Esophagus mucosa (tissue), 1 donor: ENCODE results near the gene CCDC149. TPM values are rescaled to one million over a fixed set of nuclear protein-coding genes. Genes with fewer than 3 reads are reported as not detected.

Experiments used
- ATAC-seq: fragments of 200-7000 bp; cut with Tn5 transposase; one replicate; pipeline ENCODE4 v1.9.1; 2020
- total RNA-seq: library from RNA; stranded (reverse); gene quantifications from one replicate; pipeline ENCODE4 v1.2.4, GENCODE V29; 2023
- donor health status: DM: yes; HTN: yes; CAD: no.

The CCDC149 gene
- total RNA-seq, 1 donor from 2014 or later, result 2.7 TPM

DNA sequence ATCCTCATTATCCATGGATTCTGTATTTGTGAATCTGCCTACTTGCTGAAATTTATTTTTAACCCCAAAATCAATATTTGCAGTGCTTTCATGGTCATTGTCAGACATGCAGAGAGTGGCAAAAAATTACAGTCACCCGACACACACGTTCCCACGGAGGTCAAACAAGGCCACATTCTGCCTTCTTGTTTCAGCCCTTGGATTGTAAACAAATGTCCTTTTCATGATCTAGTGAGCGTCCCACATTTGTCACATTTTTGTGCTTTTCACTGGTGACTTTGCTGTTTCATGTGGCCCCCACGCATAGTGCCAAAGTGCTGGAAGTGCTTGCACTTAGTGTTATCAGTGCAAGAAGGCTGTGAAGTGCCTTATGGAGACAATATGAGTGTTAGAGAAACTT, 72.5 kb downstream of the CCDC149 start:
- no peak for ATAC-seq

DNA sequence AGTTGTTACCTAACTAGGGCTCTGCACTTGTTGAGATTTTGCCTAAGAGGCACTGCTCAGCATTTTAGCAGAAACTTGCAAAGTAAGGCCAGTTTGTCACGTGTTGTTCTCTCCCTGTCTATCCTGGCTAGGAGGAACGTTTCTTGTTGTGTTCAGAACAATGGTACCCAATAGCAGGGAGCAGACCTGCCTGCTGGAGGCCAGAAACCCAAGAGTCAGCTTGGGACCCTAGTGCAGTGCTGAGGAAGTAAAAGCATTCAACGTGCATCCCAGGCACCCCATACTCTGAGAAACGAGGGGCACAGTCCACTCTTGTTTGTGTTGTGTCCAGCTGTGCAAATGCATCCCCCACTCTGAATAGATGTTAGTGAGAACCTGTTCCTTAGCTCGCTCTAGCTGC, 75.1 kb downstream of the CCDC149 start:
- no peak for ATAC-seq

DNA sequence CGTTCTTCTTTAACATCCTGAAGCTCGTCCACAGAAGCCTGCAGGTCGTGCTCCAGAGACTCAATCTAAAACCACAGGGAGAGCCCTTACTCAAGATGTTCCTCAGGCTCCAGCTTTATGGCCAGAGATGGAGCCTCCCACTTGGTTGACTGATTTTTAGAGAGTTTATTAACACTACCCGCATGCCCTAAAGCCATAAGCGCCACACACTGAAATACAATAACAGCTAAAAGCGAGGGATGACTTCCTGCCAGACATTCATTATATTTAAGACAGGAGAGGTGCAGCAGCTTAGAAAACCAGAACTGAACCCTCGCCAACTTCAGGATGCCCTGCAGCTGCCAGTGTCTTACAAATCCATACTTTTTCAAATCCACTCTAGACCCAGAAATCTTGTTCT, 75.5 kb downstream of the CCDC149 start:
- peak; percentile 18 for ATAC-seq

DNA sequence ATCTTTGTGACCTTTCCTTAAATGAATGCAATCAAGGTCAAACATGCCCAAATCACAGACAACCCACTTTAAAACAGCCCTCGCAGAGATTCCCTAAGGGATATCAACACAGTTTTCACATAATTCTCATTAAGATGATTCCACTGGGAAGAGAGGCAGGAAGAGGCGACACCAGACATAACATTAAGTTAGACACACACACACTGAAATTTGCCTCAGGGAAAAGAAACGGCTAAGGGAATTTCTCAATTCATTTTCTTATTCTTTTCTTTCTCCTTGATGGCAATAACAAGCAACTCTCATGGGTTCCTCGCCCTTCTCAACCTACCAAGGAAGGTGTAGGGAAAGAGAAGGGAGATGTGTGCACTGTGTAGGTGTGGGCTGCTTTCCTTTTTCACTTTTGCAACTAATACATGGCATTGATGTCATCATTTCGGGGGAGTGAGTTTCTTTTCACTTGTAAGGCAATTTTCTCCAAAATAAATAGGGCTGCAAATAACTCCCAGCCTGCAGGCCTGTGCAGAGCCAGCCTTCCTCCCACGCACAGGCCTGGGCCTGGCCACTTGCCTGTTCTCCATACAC, 76.1 kb downstream of the CCDC149 start:
- no peak for ATAC-seq

DNA sequence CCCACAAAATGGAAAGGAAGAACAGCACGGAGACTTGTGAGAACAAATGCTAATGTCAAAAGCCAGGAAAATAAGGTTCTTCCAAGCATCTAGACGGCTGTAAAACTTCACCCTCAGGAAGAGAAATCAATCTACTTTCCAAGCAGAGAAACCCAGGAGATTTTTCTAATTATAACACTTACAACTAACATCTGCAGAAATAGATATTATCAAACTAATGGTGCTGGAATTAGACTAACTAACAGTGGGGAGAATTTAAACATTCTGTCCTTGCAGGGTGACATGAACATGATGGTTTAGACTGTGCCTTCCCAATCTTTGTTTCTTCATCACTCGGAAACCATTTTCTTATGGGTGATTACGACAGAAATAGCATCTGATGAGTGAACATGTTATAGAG, 77.1 kb downstream of the CCDC149 start:
- ATAC-seq, result no peak

DNA sequence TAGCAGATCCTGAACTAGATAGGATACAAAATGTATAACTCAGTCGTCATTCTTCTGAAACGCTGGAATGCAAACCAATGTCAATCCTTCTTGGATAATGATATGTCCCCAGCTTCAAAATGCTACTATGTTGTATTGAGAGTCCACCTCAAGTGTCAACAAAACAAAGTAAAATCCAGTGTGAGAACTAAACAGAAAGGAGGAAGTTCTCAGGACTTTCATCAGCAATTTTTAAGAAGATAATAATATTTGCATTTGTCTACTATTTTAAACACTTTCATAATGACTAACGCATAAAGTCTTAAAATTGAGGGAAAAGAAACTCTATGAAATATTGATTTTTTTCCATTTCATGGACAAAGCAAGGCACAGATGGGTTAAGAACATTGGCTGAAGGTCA, 81.2 kb downstream of the CCDC149 start:
- no peak for ATAC-seq

DNA sequence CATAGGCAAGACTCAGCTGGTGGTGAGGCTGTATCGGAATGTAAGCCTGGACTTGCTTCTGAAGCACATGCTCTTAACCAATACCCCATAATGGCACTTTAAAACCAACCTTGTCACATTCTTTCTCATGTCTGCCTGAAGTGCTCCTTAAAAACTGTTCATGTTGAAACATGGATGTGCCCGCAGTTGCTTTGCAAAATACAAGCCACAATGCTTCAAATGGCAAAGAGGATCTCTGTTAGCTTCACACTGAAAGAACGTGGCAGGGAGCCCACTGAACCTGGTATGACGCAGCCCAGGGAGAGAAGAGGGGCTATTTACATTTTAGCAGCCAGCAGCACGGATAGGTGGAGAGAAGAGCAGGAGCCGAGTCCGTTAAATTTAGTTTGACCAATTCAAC, 88.1 kb downstream of the CCDC149 start:
- no peak for ATAC-seq

DNA sequence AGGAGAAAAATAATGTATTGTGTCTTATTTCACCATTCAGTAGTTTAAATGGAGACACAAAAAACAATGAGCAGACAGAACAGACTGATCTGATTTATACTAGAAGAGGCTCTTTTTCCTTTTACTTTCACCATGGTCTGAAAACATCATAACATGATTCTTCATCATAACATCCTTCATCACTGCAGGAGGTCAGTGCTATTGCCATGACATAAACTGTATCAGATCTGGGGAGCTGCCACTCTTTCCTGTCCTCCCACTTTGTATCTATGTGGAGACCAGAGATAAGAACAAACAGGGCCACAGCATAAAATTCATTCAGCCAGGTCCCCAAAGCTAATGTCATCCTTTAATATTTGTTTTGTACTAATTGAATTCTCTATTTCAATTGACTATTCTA, 92.3 kb downstream of the CCDC149 start:
- ATAC-seq, result no peak

DNA sequence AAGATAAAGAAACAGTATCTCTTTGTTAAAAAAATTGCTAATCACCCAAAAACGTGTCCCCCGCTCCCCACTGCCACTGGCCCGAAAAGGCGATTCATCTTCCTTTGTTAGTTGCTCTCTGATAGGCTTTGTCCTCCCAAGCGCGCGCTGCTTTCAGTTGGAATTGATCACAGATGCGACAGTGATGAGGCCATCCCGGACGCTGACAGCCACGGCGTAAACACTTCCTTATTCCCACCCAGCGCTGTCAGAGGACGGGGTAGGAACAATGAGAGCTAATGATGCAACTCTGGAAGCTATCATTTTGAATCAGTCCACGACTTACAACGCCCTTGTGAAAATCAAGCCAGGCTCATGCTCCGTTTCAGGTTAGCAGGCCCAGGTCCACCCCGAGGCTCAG, 96.0 kb downstream of the CCDC149 start:
- no peak for ATAC-seq

DNA sequence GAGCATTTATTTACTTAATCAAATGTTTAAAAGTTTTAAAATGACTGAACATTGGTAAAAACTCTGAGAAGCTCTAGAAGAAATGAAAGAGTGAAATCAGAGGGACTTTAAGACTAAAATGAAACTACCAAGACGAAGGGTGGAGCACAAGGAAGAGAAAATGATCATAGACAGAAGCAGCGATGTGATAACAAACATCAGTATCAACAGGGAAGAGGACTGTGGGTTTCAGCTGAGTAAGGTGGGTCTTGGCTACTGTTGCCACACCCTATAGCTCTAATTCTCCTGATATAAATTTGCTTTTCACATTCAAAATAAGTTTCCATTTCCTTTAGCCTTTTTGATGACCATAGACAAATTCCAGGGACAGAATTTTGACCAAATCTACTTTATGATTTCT, 99.1 kb downstream of the CCDC149 start:
- ATAC-seq, result no peak

DNA sequence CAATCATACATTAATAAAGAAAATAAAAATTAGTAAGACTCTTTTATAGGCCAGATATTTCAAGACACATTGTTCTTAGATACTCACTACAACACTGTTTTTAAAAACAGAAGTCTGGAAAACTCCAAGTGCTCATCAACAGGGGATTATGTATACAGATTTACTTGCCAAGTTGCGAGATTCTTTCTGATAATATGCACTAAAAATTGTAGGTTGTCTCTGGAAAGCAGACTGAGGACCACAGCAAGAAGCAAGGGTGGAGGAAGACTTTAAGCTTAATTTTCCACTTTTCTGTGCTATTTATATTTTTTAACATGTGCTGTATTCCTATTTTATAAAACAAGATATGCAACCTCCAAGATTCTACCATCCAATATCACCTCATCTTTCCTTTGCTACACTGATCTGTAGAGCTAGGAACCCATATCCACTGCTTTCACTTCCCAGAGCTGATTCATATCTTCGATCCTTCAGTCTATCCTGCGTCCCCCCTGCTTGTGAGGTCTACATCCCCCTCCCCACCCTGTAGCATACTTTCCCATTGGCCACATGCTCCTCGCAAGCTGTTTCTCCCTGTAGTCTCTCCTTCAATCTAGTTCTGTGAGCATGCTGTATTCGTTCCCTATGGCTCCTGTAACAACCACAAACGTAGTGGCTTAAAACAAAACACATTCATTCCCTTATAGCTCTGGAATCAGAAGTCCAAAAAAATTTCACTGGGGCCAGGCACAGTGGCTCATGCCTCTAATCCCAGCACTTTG, 101.8 kb downstream of the CCDC149 start:
- ATAC-seq, result no peak

DNA sequence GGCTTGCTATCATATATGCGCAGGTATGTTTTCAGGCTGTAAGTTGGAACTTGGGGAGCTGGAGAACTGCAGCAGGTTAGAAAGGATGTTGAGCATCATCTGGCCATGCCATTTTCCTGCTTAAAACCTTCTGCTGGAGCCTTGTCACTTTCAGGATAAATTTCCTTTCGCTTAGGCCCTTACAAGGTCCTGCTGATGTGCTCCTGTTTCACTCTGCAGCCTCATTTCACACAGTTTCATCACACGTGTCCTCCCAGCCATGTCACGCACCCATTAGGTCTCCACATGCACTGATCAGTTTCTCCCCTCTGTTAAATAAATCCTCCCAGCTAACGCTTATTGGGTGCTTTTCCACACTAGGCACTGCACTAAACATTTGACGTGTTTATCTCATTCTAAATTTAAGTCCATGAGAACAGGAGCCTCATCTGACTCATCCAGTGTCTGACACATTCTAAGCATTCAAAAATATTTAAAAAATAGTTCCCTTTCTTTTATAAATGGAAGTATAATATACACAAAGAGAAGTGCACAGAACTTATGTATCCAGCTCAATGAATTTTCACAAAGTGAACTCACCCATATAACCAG, 102.9 kb downstream of the CCDC149 start:
- no peak for ATAC-seq

DNA sequence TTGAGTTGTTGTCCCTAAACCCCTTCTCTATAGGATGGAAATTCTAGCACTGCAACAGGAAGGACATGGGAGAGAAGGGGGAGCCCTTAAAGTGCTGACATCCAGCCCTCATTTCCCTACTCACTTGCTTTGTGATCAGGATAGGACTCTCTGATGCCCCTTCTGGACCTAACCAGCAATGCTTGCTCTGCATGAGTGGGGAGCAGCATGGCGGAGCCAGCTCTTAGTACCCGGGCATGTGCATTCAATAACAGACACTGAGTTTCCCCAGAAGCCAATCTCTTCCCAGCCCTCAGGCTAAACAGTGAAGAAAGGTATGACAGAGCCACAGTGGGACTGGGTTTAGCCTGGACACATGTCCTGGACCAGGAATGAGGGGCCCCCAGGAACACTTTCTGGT, 103.5 kb downstream of the CCDC149 start:
- no peak for ATAC-seq

DNA sequence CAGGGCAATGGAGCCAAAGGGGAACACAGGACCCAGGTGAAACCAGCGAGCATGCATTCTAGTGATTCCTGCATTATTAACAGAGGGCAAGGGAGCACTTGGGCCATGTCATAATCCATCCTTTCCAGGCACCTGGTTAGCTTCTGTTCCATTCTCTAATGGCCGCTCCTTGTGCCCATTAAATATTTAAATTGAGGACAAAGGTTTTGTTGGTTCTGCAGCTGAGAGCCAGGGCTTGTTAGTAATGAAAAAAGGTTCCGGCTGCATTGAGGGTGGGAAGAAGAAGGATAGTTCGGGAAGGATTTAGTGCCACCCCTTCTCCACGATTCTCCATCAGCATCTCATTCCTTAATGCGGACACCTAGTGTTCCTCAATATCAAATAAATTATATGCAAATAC, 103.9 kb downstream of the CCDC149 start:
- ATAC-seq, result no peak

DNA sequence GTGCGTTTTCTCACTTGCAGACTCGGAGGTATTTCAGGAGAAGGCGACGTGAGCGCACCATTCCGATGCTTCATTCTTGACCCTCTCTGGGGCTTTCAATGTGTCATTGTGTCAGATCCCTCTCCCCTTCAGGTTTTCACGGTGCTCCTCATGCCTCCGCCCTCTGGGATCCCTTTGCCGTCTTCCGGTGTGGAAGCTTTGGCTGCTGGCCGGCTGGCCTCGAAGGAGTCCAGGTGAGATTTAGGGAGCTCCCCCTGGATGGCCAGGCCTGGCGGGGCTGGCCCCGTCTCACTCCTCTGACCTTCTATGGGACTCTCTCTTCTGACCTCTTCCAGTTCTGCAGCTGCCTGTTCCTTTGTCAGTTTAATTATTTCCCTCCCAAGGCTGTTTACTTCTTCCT, 104.6 kb downstream of the CCDC149 start:
- ATAC-seq, result no peak

DNA sequence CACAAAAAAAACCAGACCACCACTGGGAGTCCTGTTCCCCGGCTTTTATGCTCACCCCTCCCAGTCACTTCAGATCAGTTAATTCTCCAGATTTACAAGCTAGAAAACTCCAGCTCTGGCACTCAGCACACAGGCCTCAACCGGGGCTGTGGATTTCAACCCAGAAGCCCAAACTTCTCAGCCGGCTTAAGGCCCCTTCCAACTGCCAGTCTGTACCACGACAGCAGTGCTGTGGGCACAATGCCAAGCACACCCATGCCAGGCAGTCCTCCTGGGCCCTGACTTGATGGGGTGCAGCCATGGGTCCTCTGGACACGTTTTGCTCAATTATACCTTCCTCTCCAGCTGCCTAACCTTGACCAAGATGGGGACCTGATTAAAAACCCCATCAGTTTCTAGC, 105.2 kb downstream of the CCDC149 start:
- no peak for ATAC-seq

DNA sequence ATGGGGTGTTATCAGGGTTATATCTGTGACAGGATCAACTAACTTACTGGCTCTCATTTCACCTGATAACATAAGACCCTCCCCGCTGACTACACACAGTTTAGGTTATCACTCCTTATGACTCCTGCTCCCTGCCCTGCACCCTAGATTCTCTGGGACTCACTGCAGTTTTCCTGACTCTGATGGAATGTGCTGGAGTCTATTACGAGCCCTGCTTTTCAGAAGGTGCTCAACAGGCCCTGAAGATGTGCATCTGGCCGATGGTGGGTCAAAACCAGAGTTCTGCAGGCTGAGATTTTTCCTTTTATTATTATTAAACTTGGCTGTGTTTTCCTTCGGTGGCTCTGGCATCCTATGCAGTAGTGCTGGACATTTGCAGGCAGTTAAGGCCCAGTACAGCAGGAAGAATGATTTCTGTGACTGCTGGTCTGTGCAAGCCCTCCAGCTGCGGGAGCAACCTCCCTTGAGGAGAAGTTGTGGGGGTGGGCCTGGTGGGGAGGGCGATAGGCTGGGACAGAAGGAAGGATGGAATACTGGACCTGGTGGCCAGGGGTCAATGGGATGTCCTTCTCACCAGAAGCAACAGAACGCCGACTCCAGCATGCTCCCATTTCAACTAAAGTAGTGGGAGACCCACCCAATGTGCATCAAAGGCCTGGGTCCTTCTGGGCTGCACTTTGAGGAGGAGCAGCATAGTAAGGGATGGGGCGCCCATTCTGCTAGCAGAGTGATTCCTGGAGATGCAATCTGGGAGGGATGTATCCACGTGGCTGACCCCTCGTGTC, 106.4 kb downstream of the CCDC149 start:
- ATAC-seq, result no peak

DNA sequence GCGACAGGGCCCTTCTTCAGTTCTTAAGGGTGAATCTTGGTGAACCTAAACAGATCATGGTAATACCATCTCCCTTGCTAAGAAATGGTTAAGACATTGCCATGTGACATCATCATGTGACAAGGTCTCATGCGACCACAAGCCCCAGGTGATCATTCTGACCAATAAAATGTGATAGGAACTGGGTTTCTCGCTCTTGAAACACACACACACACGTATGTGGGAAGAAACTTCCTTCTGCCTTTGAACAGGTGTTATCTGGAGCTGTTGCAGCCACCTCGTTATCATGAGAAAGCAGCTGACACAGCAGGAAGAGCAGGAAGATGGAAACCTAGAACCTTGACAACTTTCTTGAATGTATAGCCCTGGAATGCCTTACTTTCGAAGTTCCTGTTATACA, 107.3 kb downstream of the CCDC149 start:
- ATAC-seq, result no peak

DNA sequence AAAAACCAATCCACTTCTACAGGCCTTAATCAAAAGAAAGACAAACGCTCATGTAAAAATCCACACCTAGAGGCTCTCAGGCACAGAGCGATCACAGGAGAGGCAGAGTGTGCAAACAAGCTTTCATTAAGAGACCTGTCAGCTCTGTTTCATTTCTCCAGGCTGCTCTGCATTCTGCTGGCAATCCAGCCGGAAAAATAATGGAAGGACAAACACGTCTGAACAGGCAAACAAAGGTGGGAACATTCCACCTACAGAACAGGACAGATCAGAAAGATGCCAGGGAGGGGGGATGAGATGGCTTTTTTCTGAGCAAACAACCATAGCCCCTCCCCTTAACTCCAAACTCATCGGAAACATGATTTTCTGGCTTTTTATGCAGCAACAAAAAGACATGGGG, 107.8 kb downstream of the CCDC149 start:
- ATAC-seq, result peak; percentile 53

DNA sequence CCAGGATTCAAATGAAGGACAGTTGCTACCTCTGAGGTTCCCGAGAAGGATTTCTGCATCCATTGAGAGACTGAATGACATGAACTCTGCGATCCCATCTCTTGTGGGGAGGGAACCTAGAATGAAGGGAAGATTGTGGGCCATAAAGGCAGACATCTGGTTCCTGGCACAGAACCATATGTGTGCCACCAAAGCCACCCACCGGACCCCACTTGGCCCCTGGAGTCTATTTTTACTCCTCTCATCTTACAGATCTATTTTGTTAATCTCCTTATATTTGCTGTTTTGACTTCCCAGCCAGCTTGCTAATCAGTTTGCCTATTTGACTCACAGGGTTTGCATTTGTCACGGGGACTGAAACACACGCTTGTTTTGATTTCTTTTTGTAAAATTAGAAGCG, 110.2 kb downstream of the CCDC149 start:
- no peak for ATAC-seq

DNA sequence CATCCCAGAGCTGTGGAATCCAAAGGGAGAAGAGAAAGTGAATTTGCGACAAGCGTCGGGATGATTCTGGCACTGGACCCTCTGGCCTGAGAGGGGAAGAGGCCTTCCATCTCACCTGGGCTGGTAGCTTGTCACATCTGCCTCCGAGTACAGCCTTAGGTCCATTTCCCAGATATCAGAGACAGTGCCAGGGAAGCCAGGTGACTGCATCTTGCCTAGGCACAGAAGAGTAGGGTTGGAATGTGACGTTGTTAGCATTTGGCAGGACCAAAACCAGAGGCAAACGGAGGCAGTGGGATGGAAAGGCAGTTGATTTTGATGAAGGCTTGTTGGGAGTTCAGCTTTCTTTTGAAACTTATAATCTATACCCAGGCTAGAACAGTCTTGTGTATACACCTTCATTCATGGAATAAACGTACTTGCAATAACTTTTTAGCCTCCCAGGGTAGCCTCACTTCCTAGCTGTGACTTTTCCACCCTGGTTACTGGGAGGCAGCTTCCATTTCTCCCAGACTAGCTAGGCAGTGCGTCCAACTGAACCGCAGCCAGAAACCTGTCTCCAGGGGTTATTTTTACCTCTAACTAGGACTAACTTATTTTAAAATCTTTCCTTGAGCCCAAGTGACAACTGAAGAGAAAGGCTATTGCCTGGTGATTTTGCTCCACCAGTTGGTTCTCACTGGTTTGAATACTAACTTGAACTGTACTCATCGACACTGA, 111.5 kb downstream of the CCDC149 start:
- no peak for ATAC-seq

DNA sequence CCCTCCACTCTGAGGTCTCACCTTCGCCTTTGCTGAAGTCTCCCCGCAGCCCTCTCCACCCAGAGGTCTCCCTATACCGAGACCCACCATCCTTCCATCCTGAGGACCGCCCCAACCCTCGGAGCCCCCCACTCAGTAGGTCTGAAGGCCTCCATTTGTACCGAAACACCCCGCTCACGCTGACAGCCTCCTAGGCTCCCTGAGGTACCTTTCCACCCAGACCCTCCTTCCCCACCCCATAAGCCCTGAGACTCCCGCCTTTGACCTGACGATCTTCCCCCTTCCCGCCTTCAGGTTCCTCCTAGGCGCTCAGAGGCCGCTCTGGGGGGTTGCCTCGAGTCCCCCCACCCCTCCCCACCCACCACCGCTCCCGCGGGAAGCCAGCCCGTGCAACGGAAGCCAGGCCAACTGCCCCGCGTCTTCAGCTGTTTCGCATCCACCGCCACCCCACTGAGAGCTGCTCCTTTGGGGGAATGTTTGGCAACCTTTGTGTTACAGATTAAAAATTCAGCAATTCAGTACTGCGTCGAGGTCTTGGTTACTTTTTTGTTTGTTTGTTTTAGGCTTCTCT, 112.4 kb downstream of the CCDC149 start:
- ATAC-seq, result no peak
